Measurements from ENCODE around the gene CXXC4.

DNA sequence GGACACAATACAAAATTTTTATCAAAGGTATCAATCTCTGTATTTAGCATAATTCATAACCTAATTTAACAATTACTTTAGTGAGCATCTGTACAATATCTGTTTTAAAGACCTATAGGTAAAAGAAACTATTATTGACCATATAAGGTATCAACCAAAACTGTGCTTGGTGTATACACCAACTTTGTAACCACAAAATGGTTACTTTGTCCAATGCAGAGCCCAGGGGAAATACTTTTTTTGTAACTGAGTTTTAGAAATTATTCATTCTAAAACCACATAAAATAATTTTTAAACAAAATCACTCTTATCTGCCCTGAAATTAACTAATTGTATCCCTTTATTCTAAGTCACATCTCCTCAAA lies 5.0 kb downstream of the CXXC4 start:
- TF ChIP-seq, protein P1, sequence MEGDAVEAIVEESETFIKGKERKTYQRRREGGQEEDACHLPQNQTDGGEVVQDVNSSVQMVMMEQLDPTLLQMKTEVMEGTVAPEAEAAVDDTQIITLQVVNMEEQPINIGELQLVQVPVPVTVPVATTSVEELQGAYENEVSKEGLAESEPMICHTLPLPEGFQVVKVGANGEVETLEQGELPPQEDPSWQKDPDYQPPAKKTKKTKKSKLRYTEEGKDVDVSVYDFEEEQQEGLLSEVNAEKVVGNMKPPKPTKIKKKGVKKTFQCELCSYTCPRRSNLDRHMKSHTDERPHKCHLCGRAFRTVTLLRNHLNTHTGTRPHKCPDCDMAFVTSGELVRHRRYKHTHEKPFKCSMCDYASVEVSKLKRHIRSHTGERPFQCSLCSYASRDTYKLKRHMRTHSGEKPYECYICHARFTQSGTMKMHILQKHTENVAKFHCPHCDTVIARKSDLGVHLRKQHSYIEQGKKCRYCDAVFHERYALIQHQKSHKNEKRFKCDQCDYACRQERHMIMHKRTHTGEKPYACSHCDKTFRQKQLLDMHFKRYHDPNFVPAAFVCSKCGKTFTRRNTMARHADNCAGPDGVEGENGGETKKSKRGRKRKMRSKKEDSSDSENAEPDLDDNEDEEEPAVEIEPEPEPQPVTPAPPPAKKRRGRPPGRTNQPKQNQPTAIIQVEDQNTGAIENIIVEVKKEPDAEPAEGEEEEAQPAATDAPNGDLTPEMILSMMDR (IDR thresholded peaks at IDR 0.05): no peak
- TF ChIP-seq POLR2A (IDR thresholded peaks at IDR 0.05): no peak

All from thyroid gland (tissue), 4 donors.